GM18519 (cell line): ENCODE results near the gene KRTAP10-3.

Experiments
- ATAC-seq: cut with Tn5 transposase; IDR thresholded peaks from one replicate; pipeline ENCODE4 v1.9.1; 2021; ENCODE audit warnings: mild to moderate bottlenecking, moderate library complexity; ENCODE audit not compliant: unreplicated experiment, low FRiP score

The KRTAP10-3 gene

DNA sequence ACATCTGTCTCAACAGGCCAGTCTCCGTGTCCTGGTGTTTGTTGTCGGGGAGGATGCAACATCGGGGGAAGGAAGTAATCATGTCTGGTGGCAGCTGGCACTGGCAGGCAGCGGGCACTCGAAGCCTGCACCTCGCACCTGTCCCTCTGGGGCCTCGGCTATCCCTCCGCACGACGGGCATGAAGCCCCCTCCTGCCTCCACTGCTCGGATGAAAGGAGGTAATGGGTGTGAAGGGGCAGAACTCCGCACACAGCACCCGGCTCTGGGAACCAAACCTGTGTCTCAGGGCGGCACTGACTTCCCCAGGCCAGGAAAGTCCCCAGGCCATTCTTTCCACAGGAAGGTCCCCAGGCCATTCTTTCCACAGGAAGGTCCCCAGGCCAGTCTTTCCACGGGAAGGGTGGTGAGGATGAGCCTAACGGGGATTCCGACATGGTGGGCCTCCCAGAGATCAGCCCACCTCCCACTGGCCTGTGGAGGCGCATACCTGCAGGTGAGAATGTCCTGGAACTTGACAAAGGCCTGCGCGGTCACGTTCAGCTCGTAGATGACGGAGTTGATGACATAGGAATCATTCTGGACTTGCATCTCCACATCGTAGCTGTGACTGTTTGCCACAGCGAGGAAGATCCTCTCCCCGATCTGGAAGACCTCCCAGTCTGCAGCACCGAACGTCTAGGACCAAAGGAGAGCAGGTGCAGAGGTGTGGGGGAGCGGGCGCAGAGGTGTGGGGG lies 49.7 kb downstream of the KRTAP10-3 start:
- ATAC-seq: no peak

DNA sequence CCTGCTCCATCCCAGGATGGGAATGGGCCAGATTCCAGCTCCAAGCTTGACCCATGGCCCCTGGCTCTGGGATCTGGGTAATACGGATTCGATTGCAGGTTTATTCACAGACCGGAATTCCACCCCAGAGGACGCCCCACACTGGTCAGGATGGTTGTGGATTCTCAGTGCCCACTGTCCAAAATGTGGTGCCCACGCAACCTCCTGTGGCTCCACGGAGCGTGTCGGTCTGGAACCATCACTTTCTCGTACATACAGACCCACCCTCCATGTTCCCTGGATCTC lies 50.2 kb downstream of the KRTAP10-3 start:
- no peak for ATAC-seq
